C4-2B (cell line): ENCODE results near the gene MBTPS1.

ENCODE experiments used
- CTCF ChIP-seq: fragments of 450-650 bp; conservative IDR thresholded peaks from 2 replicates; pipeline ENCODE4 v1.5.1; 2017; ENCODE audit warnings: mild to moderate bottlenecking
- ZFX ChIP-seq: fragments of 450-650 bp; IDR thresholded peaks from 2 replicates; pipeline ENCODE4 v1.6.1; 2017

- TF ChIP-seq CTCF = no peak
- no peak for TF ChIP-seq ZFX
Observed at GRCh38 chr16:84068041-84068440, 48.7 kb downstream of the MBTPS1 start.
